Transverse colon (tissue), 4 donors: ENCODE data around the gene CELF6. TPM values are rescaled to one million over a fixed set of nuclear protein-coding genes. Genes with fewer than 3 reads are reported as not detected.

Experiments used
- DNase-seq: peaks from one replicate; pipeline ENCODE4 v3.0.0-alpha.2; 2019
- H3K27ac ChIP-seq, 4 donors: fragments of 200-600 bp; sonication (generic); 2 replicates each; pipeline ENCODE4 v1.5.1; 2016 to 2018; ENCODE audit warnings: inconsistent platforms in 4 of 4
- H3K27me3 ChIP-seq: fragments of 200-600 bp; sonication (generic); 2 replicates; pipeline ENCODE4 v1.5.1; 2017; ENCODE audit warnings: inconsistent platforms
- H3K36me3 ChIP-seq, 4 donors: fragments of 200-600 bp; sonication (generic); 2 replicates each; pipeline ENCODE4 v1.5.1; 2017 to 2019; ENCODE audit warnings: inconsistent platforms in 4 of 4
- H3K4me1 ChIP-seq, 4 donors: fragments of 200-600 bp; sonication (generic); 2 replicates each; pipeline ENCODE4 v1.5.1; 2017 to 2020; ENCODE audit warnings: inconsistent platforms in 4 of 4
- H3K4me3 ChIP-seq, 4 donors: fragments of 200-600 bp; sonication (generic); 1 replicate in 1 of 4; 2 replicates in 3 of 4; pipeline versions ENCODE4 v1.5.1 to v1.6.1; 2017 to 2019; ENCODE audit warnings: inconsistent platforms in 4 of 4
- H3K9me3 ChIP-seq, 2 donors: fragments of 200-600 bp; sonication (generic); 2 replicates each; pipeline ENCODE4 v1.5.1; 2017 to 2019; ENCODE audit warnings: inconsistent platforms in 2 of 2
- CTCF ChIP-seq, 5 experiments: fragments of 200-600 bp in 3 of 5; fragments of 450-650 bp in 2 of 5; sonication (generic) in 3 of 5; IDR thresholded peaks; 1 replicate in 2 of 5; 2 replicates in 3 of 5; pipeline ENCODE4 v1.5.1; 2016 to 2017; ENCODE audit warnings: antibody characterized with exemption in 5 of 5, inconsistent platforms in 3 of 5, mild to moderate bottlenecking in 2 of 5, moderate library complexity in 1 of 5
- EP300 ChIP-seq: sonication (generic); formaldehyde crosslinking; IDR thresholded peaks from one replicate; pipeline ENCODE4 v1.6.1; 2017; ENCODE audit warnings: antibody characterized with exemption, low read depth
- POLR2A ChIP-seq: fragments of 450-650 bp; IDR thresholded peaks from one replicate; pipeline ENCODE4 v1.6.1; 2016; ENCODE audit warnings: antibody characterized with exemption, mild to moderate bottlenecking, moderate library complexity
- POLR2AphosphoS5 ChIP-seq, 3 donors: sonication (generic); formaldehyde crosslinking; IDR thresholded peaks; one replicate each; pipeline ENCODE4 v1.6.1; 2016; ENCODE audit warnings: antibody characterized with exemption in 3 of 3
- WGBS, 2 donors: methylation state at CpG; one replicate each; pipeline ENCODE4 v1.1.5; 2018; ENCODE audit warnings: low coverage in 1 of 2; 5-methylcytosine and 5-hydroxymethylcytosine counted together
- in situ Hi-C, 4 donors: fragments of 200-750 bp; cut with MboI; loops; one replicate each; pipeline versions ENCODE4 v1.15.0 to v1.15.1; 2017; ENCODE audit warnings: low sequenced_read_pairs in 3 of 4, low pct_ligation_motif_present in 1 of 4, low pct_unique_long_range_greater_than_20kb in 1 of 4
- intact Hi-C: fragments of 100-400 bp; cut with DNase I; formaldehyde crosslinking; loops from one replicate; pipeline ENCODE4 v1.15.1; 2023; ENCODE audit warnings: low total_unique reads
- total RNA-seq, 4 donors: library from RNA; depleted of rRNA; stranded (reverse); fragments of >200 nt; gene quantifications; one replicate each; pipeline ENCODE4 v1.1.0, GENCODE V29; 2016

CELF6 gene
- total RNA-seq, 4 donors from 2014 or later, result 1.5 to 12.9 (median 4.7) TPM

- in situ Hi-C loops, result loop anchor here in 1 of 4 donors (10.0 kb wide), 1 partner anchor 370 kb away; no protein-coding TSS in a partner anchor
- H3K36me3 ChIP-seq, result no peaks in the 10 kb centered on the region
- WGBS, 2 donors, result 96% methylated on average over 7 of the region's 7 CpGs; no CpG with 5 or more reads in 1 of the 2 donors
- H3K9me3 ChIP-seq, result no peaks in the 10 kb centered on the region
- DNase-seq, result no peak
- intact Hi-C loops, result no loop called here
- no peak overlapping the region for H3K4me3 ChIP-seq
- TF ChIP-seq POLR2AphosphoS5 (IDR thresholded peaks at IDR 0.05) (no peak), EP300 (no peak), POLR2A (no peak)
- H3K4me1 ChIP-seq, result no peaks in the 10 kb centered on the region
- H3K27me3 ChIP-seq, result no peaks in the 10 kb centered on the region
- H3K27ac ChIP-seq, result no peak overlapping the region
Observed at GRCh38 chr15:72304596-72304995, 15.4 kb downstream of the CELF6 start.

- no peak for DNase-seq
- H3K27ac ChIP-seq, result no peak overlapping the region
- H3K27me3 ChIP-seq, result no peaks in the 10 kb centered on the region
- intact Hi-C loops, result no loop called here
- no peaks in the 10 kb centered on the region for H3K9me3 ChIP-seq
- in situ Hi-C loops, result loop anchor here in 1 of 4 donors (10.0 kb wide), 1 partner anchor 372 kb away; no protein-coding TSS in a partner anchor
- H3K36me3 ChIP-seq, result no peaks in the 10 kb centered on the region
- no peak for TF ChIP-seq CTCF (IDR thresholded peaks at IDR 0.05)
- TF ChIP-seq POLR2A, result no peak
- no peak for TF ChIP-seq POLR2AphosphoS5 (IDR thresholded peaks at IDR 0.05)
- no peak for TF ChIP-seq EP300
- 58 to 60% methylated on average over 1 of the region's 1 CpG for WGBS, 2 donors
- H3K4me3 ChIP-seq, result no peak overlapping the region
- H3K4me1 ChIP-seq, result no peaks in the 10 kb centered on the region
Observed at GRCh38 chr15:72302955-72303354, 17.0 kb downstream of the CELF6 start.

GRCh38 chr15:72289597-72290325, 30.2 kb downstream of the CELF6 start:
- Histone ChIP-seq H3K36me3 (no peaks in the 10 kb centered on the region), H3K4me3 (no peak overlapping the region), H3K27ac (no peak overlapping the region), H3K4me1 (no peaks in the 10 kb centered on the region), H3K9me3 (no peaks in the 10 kb centered on the region), H3K27me3 (no peaks in the 10 kb centered on the region)
- WGBS, 2 donors, result 91% methylated on average over 44 of the region's 52 CpGs; no CpG with 5 or more reads in 1 of the 2 donors
- TF ChIP-seq CTCF (IDR thresholded peaks at IDR 0.05) (no peak), POLR2AphosphoS5 (IDR thresholded peaks at IDR 0.05) (no peak), EP300 (no peak), POLR2A (no peak)
- intact Hi-C loops (no loop called here), in situ Hi-C loops (no loop called here)
- no peak for DNase-seq

- no peak for TF ChIP-seq POLR2AphosphoS5 (IDR thresholded peaks at IDR 0.05)
- no peak for DNase-seq
- no peaks in the 10 kb centered on the region for H3K9me3 ChIP-seq
- intact Hi-C loops, result no loop called here
- H3K27ac ChIP-seq, result no peak overlapping the region
- no peaks in the 10 kb centered on the region for H3K36me3 ChIP-seq
- no peaks in the 10 kb centered on the region for H3K4me1 ChIP-seq
- no peaks in the 10 kb centered on the region for H3K27me3 ChIP-seq
- H3K4me3 ChIP-seq, result no peak overlapping the region
- WGBS, 2 donors, result 93 to 95% methylated on average over 11 to 48 of the region's 49 CpGs
- in situ Hi-C loops, result no loop called here
Observed at GRCh38 chr15:72288796-72289596, 31.0 kb downstream of the CELF6 start.

- DNase-seq, result peak; percentile 48
- in situ Hi-C loops (no loop called here), intact Hi-C loops (loop anchor here (2.0 kb wide), 1 partner anchor 85 kb away; no protein-coding TSS in a partner anchor)
- Histone ChIP-seq H3K27me3 (no peaks in the 10 kb centered on the region), H3K27ac (no peak overlapping the region), H3K4me3 (no peak overlapping the region), H3K9me3 (no peaks in the 10 kb centered on the region), H3K4me1 (no peaks in the 10 kb centered on the region), H3K36me3 (no peaks in the 10 kb centered on the region)
- WGBS, 2 donors, result 70 to 72% methylated on average over 8 to 10 of the region's 10 CpGs
- no peak for TF ChIP-seq EP300
- peak; percentile 52 to 57 (median 54) for TF ChIP-seq CTCF (IDR thresholded peaks at IDR 0.05)
- TF ChIP-seq POLR2A, result no peak
- no peak for TF ChIP-seq POLR2AphosphoS5 (IDR thresholded peaks at IDR 0.05)
Observed at GRCh38 chr15:72285927-72286516, 33.9 kb downstream of the CELF6 start.
